ENCODE data around the gene ALPK3.

Gene ALPK3

GRCh38 chr15:84788500-84788899 is 28.7 kb upstream of the ALPK3 start:
- Histone ChIP-seq H3K4me1 (no peaks in the 10 kb centered on the region), H3K36me3 (replicated peaks) (peaks cover 51% of the 10 kb centered on the region), H3K27me3 (ENCODE audit: low read depth) (no peaks in the 10 kb centered on the region), H3K9me3 (no peaks in the 10 kb centered on the region), H3K4me3 (no peak overlapping the region)
- in situ Hi-C loops (cut with MboI; ENCODE audit: low sequenced_read_pairs), result no loop called here
- no peak for DNase-seq (ENCODE audit: low spot score in 2 of 2)

DNA sequence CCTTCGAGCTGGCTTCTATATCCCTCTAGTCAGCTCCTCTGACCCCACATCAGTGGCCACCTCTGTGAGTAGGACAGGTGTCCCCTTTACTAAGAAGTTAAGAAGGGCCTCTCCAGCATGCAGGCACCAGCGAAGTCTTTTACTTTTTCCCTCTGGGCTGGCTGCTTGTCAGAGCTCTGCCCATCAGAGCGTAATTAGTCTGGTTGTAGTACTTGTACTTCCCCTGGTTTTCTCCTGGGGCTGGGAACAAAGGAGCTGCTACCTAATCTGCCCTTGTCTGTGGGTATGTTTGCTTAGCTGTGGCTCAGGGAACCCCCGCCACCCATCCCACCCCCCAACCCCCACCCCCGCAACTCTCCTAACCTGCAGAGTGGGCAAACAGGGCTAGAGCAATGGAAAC is 27.4 kb upstream of the ALPK3 start:
- in situ Hi-C loops (cut with MboI; ENCODE audit: low sequenced_read_pairs), result no loop called here
- no peak for DNase-seq (ENCODE audit: low spot score in 2 of 2)
- Histone ChIP-seq H3K4me1 (no peaks in the 10 kb centered on the region), H3K36me3 (replicated peaks) (peaks cover 42% of the 10 kb centered on the region), H3K4me3 (no peak overlapping the region), H3K9me3 (no peaks in the 10 kb centered on the region), H3K27me3 (ENCODE audit: low read depth) (no peaks in the 10 kb centered on the region)

GRCh38 chr15:84790676-84791075 is 26.5 kb upstream of the ALPK3 start:
- H3K36me3 ChIP-seq (replicated peaks), result peaks cover 39% of the 10 kb centered on the region
- no peaks in the 10 kb centered on the region for H3K4me1 ChIP-seq
- no peaks in the 10 kb centered on the region for H3K9me3 ChIP-seq
- in situ Hi-C loops (cut with MboI; ENCODE audit: low sequenced_read_pairs), result no loop called here
- no peaks in the 10 kb centered on the region for H3K27me3 ChIP-seq (ENCODE audit: low read depth)
- no peak overlapping the region for H3K4me3 ChIP-seq
- no peak for DNase-seq (ENCODE audit: low spot score in 2 of 2)

GRCh38 chr15:84791763-84792162 is 25.4 kb upstream of the ALPK3 start:
- Histone ChIP-seq H3K27me3 (ENCODE audit: low read depth) (no peaks in the 10 kb centered on the region), H3K4me3 (no peak overlapping the region), H3K9me3 (no peaks in the 10 kb centered on the region), H3K36me3 (replicated peaks) (peaks cover 33% of the 10 kb centered on the region), H3K4me1 (no peaks in the 10 kb centered on the region)
- in situ Hi-C loops (cut with MboI; ENCODE audit: low sequenced_read_pairs), result no loop called here
- DNase-seq (ENCODE audit: low spot score in 2 of 2), result no peak

DNA sequence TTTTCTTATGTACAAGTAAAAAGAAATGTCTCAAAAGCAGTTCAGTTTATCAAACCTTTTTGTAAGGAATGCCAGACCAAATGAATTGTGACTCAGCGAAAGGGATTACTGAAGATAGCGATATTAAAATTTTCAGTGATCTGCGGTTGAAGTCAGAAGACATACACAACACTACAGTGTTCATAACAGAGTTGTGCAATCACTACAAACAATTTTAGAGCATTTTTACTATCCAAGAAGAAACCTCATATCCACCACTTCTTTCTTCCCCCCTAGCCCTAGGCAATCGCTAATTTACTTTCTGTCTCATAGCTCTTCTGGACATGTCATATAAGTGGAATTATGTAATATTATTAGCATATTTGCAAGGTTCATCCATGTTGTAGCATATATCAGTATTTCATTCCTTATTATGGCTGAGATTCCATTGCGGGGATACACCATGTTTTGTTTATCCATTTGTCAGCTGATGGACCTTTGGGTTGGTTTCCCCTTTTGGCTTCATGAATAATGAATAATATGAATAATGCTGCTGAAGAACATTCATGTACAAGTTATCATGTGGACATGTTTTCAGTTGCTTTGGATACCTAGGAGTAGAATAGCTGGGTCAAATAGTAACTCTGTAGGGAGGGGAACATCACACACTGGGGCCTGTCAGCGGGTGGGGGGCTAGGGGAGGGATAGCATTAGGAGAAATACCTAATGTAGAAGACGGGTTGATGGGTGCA is 23.6 kb upstream of the ALPK3 start:
- no peaks in the 10 kb centered on the region for H3K4me1 ChIP-seq
- no peak overlapping the region for H3K4me3 ChIP-seq
- H3K27me3 ChIP-seq (ENCODE audit: low read depth), result no peaks in the 10 kb centered on the region
- in situ Hi-C loops (cut with MboI; ENCODE audit: low sequenced_read_pairs), result no loop called here
- peaks cover 47% of the 10 kb centered on the region for H3K36me3 ChIP-seq (replicated peaks)
- DNase-seq (ENCODE audit: low spot score in 2 of 2), result no peak
- H3K9me3 ChIP-seq, result no peaks in the 10 kb centered on the region

DNA sequence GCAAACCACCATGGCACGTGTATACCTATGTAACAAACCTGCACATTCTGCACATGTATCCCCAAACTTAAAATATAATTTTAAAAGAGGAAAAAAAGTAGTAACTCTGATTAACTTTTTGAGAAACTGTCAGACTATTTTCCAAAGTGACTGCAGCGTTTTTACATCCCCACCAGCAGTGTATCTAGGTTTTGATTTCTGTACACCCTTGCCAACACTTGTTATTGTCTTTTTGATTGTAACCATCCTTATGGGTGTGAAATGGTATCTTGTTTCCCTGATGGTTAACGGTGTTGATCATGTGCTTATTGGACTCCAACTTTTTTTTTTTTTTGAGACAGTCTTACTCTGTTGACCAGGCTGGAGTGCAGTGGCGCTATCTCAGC is 23.0 kb upstream of the ALPK3 start:
- Histone ChIP-seq H3K4me1 (no peaks in the 10 kb centered on the region), H3K4me3 (no peak overlapping the region), H3K9me3 (no peaks in the 10 kb centered on the region), H3K27me3 (ENCODE audit: low read depth) (no peaks in the 10 kb centered on the region), H3K36me3 (replicated peaks) (peaks cover 53% of the 10 kb centered on the region)
- no peak for DNase-seq (ENCODE audit: low spot score in 2 of 2)
- in situ Hi-C loops (cut with MboI; ENCODE audit: low sequenced_read_pairs), result no loop called here

DNA sequence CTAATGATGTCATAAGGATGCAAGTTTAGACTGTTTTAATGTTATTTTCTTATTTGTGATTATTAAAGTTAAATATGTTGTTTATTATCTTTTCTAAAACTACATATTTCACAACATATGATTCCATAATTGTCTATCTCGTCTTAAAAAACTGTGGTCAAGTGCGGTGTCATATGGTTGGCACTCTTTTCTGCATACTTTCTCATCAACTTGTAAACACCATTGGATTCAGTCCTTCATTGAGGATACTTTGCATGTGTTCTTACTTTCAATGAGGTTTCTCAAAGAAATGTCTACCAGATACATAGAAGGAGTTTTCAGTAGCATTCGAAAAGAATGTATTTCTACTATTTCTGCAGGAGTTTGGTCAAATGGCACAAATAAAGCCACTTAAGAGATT is 22.0 kb upstream of the ALPK3 start:
- H3K27me3 ChIP-seq (ENCODE audit: low read depth), result no peaks in the 10 kb centered on the region
- DNase-seq (ENCODE audit: low spot score in 2 of 2), result no peak
- peaks cover 63% of the 10 kb centered on the region for H3K36me3 ChIP-seq (replicated peaks)
- in situ Hi-C loops (cut with MboI; ENCODE audit: low sequenced_read_pairs), result no loop called here
- H3K4me3 ChIP-seq, result no peak overlapping the region
- no peaks in the 10 kb centered on the region for H3K9me3 ChIP-seq
- H3K4me1 ChIP-seq, result no peaks in the 10 kb centered on the region

GRCh38 chr15:84797212-84797611 is 19.9 kb upstream of the ALPK3 start:
- Histone ChIP-seq H3K4me1 (no peaks in the 10 kb centered on the region), H3K9me3 (no peaks in the 10 kb centered on the region), H3K27me3 (ENCODE audit: low read depth) (no peaks in the 10 kb centered on the region), H3K4me3 (no peak overlapping the region), H3K36me3 (replicated peaks) (peaks cover 63% of the 10 kb centered on the region)
- in situ Hi-C loops (cut with MboI; ENCODE audit: low sequenced_read_pairs), result no loop called here
- DNase-seq (ENCODE audit: low spot score in 2 of 2), result no peak

DNA sequence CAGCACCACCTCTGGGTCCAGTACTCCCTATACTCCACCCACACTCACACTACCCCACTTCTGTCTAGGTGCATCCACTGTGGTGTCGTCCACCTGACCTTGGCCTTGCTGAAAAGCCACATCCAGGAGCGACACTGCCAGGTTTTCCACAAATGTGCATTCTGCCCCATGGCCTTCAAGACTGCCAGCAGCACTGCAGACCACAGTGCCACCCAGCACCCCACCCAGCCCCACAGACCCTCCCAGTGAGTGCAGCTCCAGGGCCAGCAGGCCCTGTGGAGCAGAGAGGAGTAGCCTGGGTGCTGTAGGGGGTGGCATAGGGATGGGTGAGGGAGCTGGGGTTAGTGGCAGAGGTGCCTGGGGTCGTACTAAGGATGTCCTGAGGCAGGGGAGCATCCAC is 19.4 kb upstream of the ALPK3 start:
- Histone ChIP-seq H3K36me3 (replicated peaks) (peaks cover 62% of the 10 kb centered on the region), H3K9me3 (no peaks in the 10 kb centered on the region), H3K27me3 (ENCODE audit: low read depth) (no peaks in the 10 kb centered on the region), H3K4me3 (no peak overlapping the region), H3K4me1 (no peaks in the 10 kb centered on the region)
- no peak for DNase-seq (ENCODE audit: low spot score in 2 of 2)
- in situ Hi-C loops (cut with MboI; ENCODE audit: low sequenced_read_pairs), result no loop called here

DNA sequence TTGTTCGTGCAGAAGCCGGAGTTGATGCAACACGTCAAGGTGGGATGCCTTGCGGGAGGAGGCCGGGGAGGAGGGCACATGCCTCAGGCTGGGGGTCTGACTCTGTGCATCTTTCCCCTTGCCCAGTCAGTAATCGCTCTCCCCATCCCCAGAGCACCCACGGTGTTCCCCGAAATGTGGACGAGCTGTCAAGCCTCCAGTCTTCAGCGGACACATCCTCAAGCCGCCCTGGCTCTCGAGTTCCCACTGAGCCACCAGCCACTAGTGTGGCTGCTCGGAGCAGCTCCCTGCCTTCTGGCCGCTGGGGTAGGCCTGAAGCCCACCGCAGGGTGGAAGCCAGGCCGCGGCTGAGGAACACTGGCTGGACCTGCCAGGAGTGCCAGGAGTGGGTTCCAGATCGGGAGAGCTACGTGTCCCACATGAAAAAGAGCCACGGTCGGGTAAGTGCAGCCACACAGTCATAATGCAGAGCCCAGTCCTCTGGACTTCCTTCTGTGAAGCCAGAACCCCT is 18.7 kb upstream of the ALPK3 start:
- Histone ChIP-seq H3K27me3 (ENCODE audit: low read depth) (no peaks in the 10 kb centered on the region), H3K36me3 (replicated peaks) (peaks cover 59% of the 10 kb centered on the region)

GRCh38 chr15:84799511-84800187 is 17.5 kb upstream of the ALPK3 start:
- H3K4me1 ChIP-seq, result peaks cover 5% of the 10 kb centered on the region
- DNase-seq (ENCODE audit: low spot score in 2 of 2), result no peak
- no peaks in the 10 kb centered on the region for H3K9me3 ChIP-seq
- H3K4me3 ChIP-seq, result no peak overlapping the region
- in situ Hi-C loops (cut with MboI; ENCODE audit: low sequenced_read_pairs), result no loop called here
- H3K36me3 ChIP-seq (replicated peaks), result peaks cover 60% of the 10 kb centered on the region
- H3K27me3 ChIP-seq (ENCODE audit: low read depth), result no peaks in the 10 kb centered on the region

More for the DNA sequence above, 18.7 kb upstream of the ALPK3 start:
- in situ Hi-C loops (cut with MboI; ENCODE audit: low sequenced_read_pairs), result no loop called here
- no peak overlapping the region for H3K4me3 ChIP-seq
- DNase-seq (ENCODE audit: low spot score in 2 of 2), result no peak
- no peaks in the 10 kb centered on the region for H3K4me1 ChIP-seq
- no peaks in the 10 kb centered on the region for H3K9me3 ChIP-seq

DNA sequence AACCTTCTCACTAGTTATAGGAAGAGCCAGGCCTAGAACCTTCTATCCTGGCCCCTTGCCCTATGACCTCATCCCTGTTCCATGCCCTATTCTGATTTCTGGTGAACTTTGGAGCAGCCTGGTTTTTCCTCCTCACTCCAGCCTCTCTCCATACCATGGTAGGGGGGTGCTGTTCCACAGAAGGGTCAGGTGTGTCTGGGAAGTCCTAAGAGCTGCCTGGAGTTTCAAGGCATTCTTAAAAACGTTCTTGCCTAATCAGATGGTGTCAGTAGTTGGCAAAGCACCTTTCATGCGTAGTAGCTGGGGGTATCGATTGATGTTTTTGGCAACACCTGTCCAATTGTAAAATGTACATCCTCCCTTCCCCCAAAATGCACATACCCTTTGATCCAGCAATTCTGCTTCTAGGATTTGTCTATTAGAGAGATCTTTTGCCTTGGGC is 16.8 kb upstream of the ALPK3 start:
- H3K27me3 ChIP-seq (ENCODE audit: low read depth), result no peaks in the 10 kb centered on the region
- peaks cover 5% of the 10 kb centered on the region for H3K4me1 ChIP-seq
- no peaks in the 10 kb centered on the region for H3K9me3 ChIP-seq
- no peak for DNase-seq (ENCODE audit: low spot score in 2 of 2)
- no peak overlapping the region for H3K4me3 ChIP-seq
- peaks cover 57% of the 10 kb centered on the region for H3K36me3 ChIP-seq (replicated peaks)
- in situ Hi-C loops (cut with MboI; ENCODE audit: low sequenced_read_pairs), result no loop called here

GRCh38 chr15:84804005-84804900 is 12.9 kb upstream of the ALPK3 start:
- H3K9me3 ChIP-seq, result no peaks in the 10 kb centered on the region
- DNase-seq (ENCODE audit: low spot score in 2 of 2), result peak in 1 of 2 experiments; percentile 34
- H3K4me1 ChIP-seq, result peaks cover 5% of the 10 kb centered on the region
- peaks cover 40% of the 10 kb centered on the region for H3K36me3 ChIP-seq (replicated peaks)
- no peaks in the 10 kb centered on the region for H3K27me3 ChIP-seq (ENCODE audit: low read depth)
- in situ Hi-C loops (cut with MboI; ENCODE audit: low sequenced_read_pairs), result no loop called here
- no peak overlapping the region for H3K4me3 ChIP-seq

GRCh38 chr15:84805221-84805620 is 11.9 kb upstream of the ALPK3 start:
- in situ Hi-C loops (cut with MboI; ENCODE audit: low sequenced_read_pairs), result no loop called here
- Histone ChIP-seq H3K4me3 (no peak overlapping the region), H3K9me3 (no peaks in the 10 kb centered on the region), H3K27me3 (ENCODE audit: low read depth) (no peaks in the 10 kb centered on the region), H3K4me1 (peaks cover 5% of the 10 kb centered on the region), H3K36me3 (replicated peaks) (peaks cover 30% of the 10 kb centered on the region)
- DNase-seq (ENCODE audit: low spot score in 2 of 2), result no peak

Measured in HAP-1 (cell line).